Gastrocnemius medialis (tissue), 4 donors: Measurements from ENCODE around the gene TMSB10.

Source experiments
- CTCF ChIP-seq, 5 experiments: fragments of 450-650 bp in 3 of 5; fragments of 200-600 bp in 2 of 5; sonication (generic) in 2 of 5; IDR thresholded peaks in 4 of 5; conservative IDR thresholded peaks in 1 of 5; 1 replicate in 4 of 5; 2 replicates in 1 of 5; pipeline ENCODE4 v1.5.1; 2016 to 2019; ENCODE audit warnings: antibody characterized with exemption in 5 of 5, mild to moderate bottlenecking in 3 of 5, moderate library complexity in 3 of 5
- POLR2A ChIP-seq, 2 donors: fragments of 450-650 bp; IDR thresholded peaks; one replicate each; pipeline ENCODE4 v1.6.1; 2017; ENCODE audit warnings: antibody characterized with exemption in 2 of 2, mild to moderate bottlenecking in 2 of 2, moderate library complexity in 2 of 2

- TF ChIP-seq CTCF (IDR thresholded peaks at IDR 0.05 in 4 of 5, conservative IDR thresholded peaks at IDR 0.05 in 1 of 5) (no peak), POLR2A (IDR thresholded peaks at IDR 0.05) (no peak)
Observed at GRCh38 chr2:84927275-84927627, 21.8 kb downstream of the TMSB10 start.
